OCI-LY3 (cell line): ENCODE measurements around the gene OR1M1.

ENCODE experiments used
- H2AFZ ChIP-seq: fragments of 200-600, 300-600 bp; shearing (Covaris generic); 2 replicates; pipeline ENCODE4 v1.6.0; 2014; ENCODE audit warnings: antibody characterized with exemption, low read depth, low read length
- H3K27ac ChIP-seq: fragments of 200-600, 300-600 bp; sonication (generic); 2 replicates; pipeline ENCODE4 v1.5.1; 2014; ENCODE audit warnings: mild to moderate bottlenecking, low read length, moderate library complexity, mixed read lengths
- H3K27me3 ChIP-seq: fragments of 200-600, 300-600 bp; sonication (generic); 2 replicates; pipeline ENCODE4 v1.6.1; 2014; ENCODE audit warnings: low read depth, low read length, mixed read lengths
- H3K36me3 ChIP-seq: fragments of 200-600, 300-600 bp; sonication (generic); replicated peaks from 2 replicates; pipeline ENCODE3; 2014; ENCODE audit warnings: low read depth, low read length, mixed read lengths
- H3K4me1 ChIP-seq: fragments of 300-600, 200-600 bp; sonication (generic); 2 replicates; pipeline ENCODE4 v1.6.1; 2014; ENCODE audit warnings: low read length, mixed read lengths
- H3K4me2 ChIP-seq: fragments of 200-600, 300-600 bp; sonication (generic); 2 replicates; pipeline ENCODE4 v1.6.1; 2014; ENCODE audit warnings: low read length, mixed read lengths
- H3K4me3 ChIP-seq: fragments of 300-600, 200-600 bp; sonication (generic); 2 replicates; pipeline ENCODE4 v1.5.1; 2014; ENCODE audit warnings: antibody characterized with exemption, mild to moderate bottlenecking, low read length, moderate library complexity
- H3K79me2 ChIP-seq: fragments of 300-600, 200-600 bp; shearing (Covaris generic); 2 replicates; pipeline ENCODE4 v1.6.1; 2014; ENCODE audit warnings: mild to moderate bottlenecking, low read length, mixed read lengths
- H3K9ac ChIP-seq: fragments of 300-600, 200-600 bp; shearing (Covaris generic); 2 replicates; pipeline ENCODE4 v1.6.0; 2014; ENCODE audit warnings: mild to moderate bottlenecking, low read length, moderate library complexity
- H3K9me3 ChIP-seq: fragments of 200-600, 300-600 bp; shearing (Covaris generic); 2 replicates; pipeline ENCODE4 v1.6.1; 2014; ENCODE audit warnings: low read length, mixed read lengths; ENCODE audit not compliant: insufficient read depth
- H4K20me1 ChIP-seq: fragments of 200-600, 300-600 bp; sonication (generic); 2 replicates; pipeline ENCODE4 v1.6.1; 2016; ENCODE audit warnings: low read length, mixed read lengths; ENCODE audit not compliant: insufficient read depth
- EZH2phosphoT487 ChIP-seq: fragments of 200-600 bp; shearing (Covaris generic); IDR thresholded peaks from 2 replicates; pipeline ENCODE4 v1.6.1; 2018; ENCODE audit warnings: antibody characterized with exemption, mixed run types, low read depth
- TF ChIP-seq, protein P1 (sequence below): fragments of 200-600, 300-600 bp; sonication (generic); IDR thresholded peaks from 2 replicates; pipeline ENCODE4 v1.5.1; 2014; ENCODE audit warnings: antibody characterized with exemption, low read length, low read depth

The OR1M1 gene

DNA sequence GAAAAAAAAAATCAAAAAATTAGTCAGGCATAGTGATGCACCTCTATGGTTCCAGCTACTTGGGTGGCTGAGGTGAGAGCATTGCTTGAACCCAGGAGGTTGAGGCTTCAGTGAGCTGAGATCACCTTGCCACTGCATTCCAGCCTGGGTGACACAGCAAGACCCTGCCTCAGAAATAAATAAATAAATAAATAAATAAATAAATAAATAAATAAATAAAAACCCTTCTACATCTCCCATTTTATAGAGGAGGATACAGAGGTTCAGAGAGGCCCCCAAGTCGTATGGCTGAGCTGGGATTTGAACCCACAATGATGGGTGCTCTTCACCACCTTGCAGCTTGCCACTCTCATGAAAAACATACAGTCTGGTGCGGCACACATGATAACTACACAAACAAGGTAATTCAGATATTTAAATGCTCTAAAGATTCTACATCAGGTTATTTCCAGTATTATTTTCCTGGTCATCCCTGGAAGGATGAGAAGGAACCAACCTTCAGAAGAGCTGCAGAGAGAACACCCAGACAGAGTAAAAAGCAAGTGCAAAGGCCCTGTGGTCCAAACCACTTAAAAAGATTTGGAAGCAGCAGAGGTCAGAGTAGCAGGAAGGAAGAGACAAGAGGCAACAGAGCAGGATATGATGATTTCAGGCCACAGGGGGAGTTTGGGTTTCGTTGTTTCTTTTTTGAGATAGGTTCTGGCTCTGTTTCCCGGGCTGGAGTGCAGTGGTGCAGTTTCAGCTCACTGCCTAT lies 29.2 kb upstream of the OR1M1 start:
- no peaks in the 10 kb centered on the region for H3K9me3 ChIP-seq
- no peaks in the 10 kb centered on the region for H3K79me2 ChIP-seq
- no peak overlapping the region for H2AFZ ChIP-seq
- H3K4me2 ChIP-seq = no peak overlapping the region
- TF ChIP-seq, protein P1, sequence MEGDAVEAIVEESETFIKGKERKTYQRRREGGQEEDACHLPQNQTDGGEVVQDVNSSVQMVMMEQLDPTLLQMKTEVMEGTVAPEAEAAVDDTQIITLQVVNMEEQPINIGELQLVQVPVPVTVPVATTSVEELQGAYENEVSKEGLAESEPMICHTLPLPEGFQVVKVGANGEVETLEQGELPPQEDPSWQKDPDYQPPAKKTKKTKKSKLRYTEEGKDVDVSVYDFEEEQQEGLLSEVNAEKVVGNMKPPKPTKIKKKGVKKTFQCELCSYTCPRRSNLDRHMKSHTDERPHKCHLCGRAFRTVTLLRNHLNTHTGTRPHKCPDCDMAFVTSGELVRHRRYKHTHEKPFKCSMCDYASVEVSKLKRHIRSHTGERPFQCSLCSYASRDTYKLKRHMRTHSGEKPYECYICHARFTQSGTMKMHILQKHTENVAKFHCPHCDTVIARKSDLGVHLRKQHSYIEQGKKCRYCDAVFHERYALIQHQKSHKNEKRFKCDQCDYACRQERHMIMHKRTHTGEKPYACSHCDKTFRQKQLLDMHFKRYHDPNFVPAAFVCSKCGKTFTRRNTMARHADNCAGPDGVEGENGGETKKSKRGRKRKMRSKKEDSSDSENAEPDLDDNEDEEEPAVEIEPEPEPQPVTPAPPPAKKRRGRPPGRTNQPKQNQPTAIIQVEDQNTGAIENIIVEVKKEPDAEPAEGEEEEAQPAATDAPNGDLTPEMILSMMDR = no peak
- no peak for TF ChIP-seq EZH2phosphoT487
- no peaks in the 10 kb centered on the region for H3K36me3 ChIP-seq
- no peak overlapping the region for H3K4me3 ChIP-seq
- no peak overlapping the region for H3K27ac ChIP-seq
- H3K27me3 ChIP-seq = no peaks in the 10 kb centered on the region
- H3K9ac ChIP-seq = no peak overlapping the region
- H3K4me1 ChIP-seq = no peaks in the 10 kb centered on the region
- no peaks in the 10 kb centered on the region for H4K20me1 ChIP-seq

DNA sequence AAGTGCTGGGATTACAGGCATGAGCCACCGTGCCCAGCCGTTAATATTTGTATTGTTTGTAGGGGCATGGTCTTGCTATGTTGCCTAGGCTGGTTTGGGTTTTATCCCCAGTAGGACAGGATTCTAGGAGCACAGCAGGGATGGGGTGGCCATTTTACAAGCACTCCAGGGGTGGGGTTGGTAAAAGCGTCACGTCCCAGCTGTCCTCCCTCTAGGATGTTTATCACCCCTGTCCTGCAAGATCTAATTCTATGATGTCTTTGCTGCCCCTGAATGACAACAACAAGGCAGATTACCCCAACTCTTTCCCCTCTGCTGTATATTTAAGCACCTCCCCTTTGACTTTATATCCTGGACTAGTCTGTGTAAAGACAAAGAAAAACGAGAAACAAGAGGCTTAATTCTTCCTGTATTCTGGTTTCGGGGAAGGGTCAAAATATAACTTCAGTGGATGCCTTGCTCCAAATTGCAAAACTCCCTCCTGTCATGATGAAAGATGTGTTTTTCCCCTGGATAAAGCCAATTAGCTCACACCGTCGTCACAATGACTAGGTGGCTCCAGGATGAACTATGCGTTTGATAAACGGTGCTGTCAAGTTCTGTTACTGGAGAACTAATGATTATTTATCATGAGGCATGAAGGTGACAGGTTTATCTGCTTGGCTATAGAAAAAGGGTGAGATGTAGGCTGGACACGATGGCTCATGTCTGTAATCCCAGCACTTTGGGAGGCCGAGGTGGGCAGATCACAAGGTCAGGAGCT lies 27.8 kb upstream of the OR1M1 start:
- TF ChIP-seq, protein P1 = no peak
- Histone ChIP-seq H3K79me2 (no peaks in the 10 kb centered on the region), H3K9ac (no peak overlapping the region), H3K27ac (no peak overlapping the region), H3K36me3 (no peaks in the 10 kb centered on the region), H3K4me3 (no peak overlapping the region), H3K9me3 (no peaks in the 10 kb centered on the region), H3K4me1 (no peaks in the 10 kb centered on the region), H2AFZ (no peak overlapping the region), H4K20me1 (no peaks in the 10 kb centered on the region), H3K4me2 (no peak overlapping the region), H3K27me3 (no peaks in the 10 kb centered on the region)

DNA sequence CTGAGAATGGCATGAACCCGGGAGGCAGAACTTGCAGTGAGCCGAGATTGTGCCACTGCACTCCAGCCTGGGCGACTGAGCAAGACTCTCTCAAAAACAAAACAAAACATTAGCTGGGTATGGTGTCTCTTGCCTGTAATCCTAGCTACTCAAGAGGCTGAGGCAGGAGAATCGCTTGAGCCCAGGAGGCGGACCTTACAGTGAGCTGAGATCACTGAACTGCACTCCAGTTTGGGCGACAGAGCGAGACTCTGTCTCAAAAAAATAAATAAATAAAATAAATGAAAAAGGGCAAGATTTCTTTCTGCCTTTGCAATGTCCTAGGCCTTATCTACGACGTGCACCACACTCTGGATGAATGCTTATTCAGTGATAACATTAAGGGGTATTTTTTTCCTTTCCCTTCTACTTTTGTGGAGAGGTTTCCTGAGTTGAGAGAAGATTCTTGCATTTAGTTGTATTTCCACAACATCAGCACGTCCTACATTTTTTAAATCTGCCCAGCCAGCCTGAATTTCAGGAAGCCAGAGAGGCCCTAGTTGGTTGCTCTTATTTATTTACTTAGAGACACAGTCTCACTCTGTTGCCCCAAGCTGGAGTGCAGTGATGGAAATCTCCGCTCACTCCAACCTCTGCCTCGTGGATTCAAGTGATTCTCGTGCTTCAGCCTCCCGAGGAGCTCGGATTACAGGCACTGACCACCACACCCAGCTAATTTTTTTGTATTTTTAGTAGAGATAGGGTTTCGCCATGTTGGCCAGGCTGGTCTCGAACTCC lies 26.1 kb upstream of the OR1M1 start:
- Histone ChIP-seq H3K79me2 (no peaks in the 10 kb centered on the region), H4K20me1 (no peaks in the 10 kb centered on the region), H3K9ac (no peak overlapping the region), H3K36me3 (no peaks in the 10 kb centered on the region), H3K27ac (no peak overlapping the region), H3K4me1 (no peaks in the 10 kb centered on the region), H3K4me3 (no peak overlapping the region), H2AFZ (no peak overlapping the region), H3K9me3 (no peaks in the 10 kb centered on the region), H3K27me3 (no peaks in the 10 kb centered on the region), H3K4me2 (no peak overlapping the region)
- TF ChIP-seq, protein P1 = no peak
- no peak for TF ChIP-seq EZH2phosphoT487

DNA sequence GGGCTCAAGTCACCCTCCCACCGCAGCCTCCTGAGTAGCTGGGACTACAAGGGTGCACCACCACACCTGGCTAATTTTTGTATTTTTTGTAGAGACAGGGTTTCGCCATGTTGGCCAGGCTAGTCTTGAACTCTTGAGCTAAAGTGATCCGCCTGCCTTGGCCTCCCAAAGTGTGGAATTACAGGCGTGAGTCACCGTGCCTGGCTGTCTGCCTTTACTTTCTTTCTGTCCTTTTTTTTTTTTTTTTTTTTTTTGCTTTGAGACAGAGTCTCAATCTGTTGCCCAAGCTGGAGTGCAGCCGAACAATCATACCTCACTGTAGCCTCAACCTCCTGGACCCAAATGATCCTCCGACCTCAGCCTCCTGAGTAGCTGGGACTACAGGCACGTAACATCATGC lies 25.0 kb upstream of the OR1M1 start:
- Histone ChIP-seq H3K27ac (no peak overlapping the region), H3K4me3 (no peak overlapping the region), H3K9me3 (no peaks in the 10 kb centered on the region), H3K79me2 (no peaks in the 10 kb centered on the region), H3K4me1 (no peaks in the 10 kb centered on the region), H3K36me3 (no peaks in the 10 kb centered on the region), H3K9ac (no peak overlapping the region), H4K20me1 (no peaks in the 10 kb centered on the region), H3K4me2 (no peak overlapping the region), H2AFZ (no peak overlapping the region), H3K27me3 (no peaks in the 10 kb centered on the region)
- no peak for TF ChIP-seq EZH2phosphoT487
- TF ChIP-seq, protein P1 = no peak
